H9 (cell line): Measurements from ENCODE around the gene FBXO41. TPM values are rescaled to one million over a fixed set of nuclear protein-coding genes. Genes with fewer than 3 reads are reported as not detected.

Experiments
- DNase-seq: peaks from one replicate; pipeline ENCODE4 v3.0.0-alpha.2; 2017
- H2AFZ ChIP-seq: one replicate; pipeline ENCODE4 v1.6.1; 2013; ENCODE audit warnings: mild to moderate bottlenecking, low read length, control low read depth, moderate library complexity
- H2AK5ac ChIP-seq: 2 replicates; pipeline ENCODE4 v1.6.1; 2013; ENCODE audit warnings: low read length, control low read depth, mixed read lengths; ENCODE audit not compliant: insufficient read length
- H2BK120ac ChIP-seq: one replicate; pipeline ENCODE4 v1.6.1; 2013; ENCODE audit warnings: low read depth, mild to moderate bottlenecking, low read length, control low read depth, inconsistent platforms; ENCODE audit not compliant: poor library complexity, severe bottlenecking
- H2BK12ac ChIP-seq: 2 replicates; pipeline ENCODE4 v1.6.1; 2013; ENCODE audit warnings: low read length, control low read depth, mixed read lengths, low read depth; ENCODE audit not compliant: insufficient read length
- H2BK15ac ChIP-seq: 2 replicates; pipeline ENCODE4 v1.6.1; 2013; ENCODE audit warnings: low read depth, low read length, control low read depth
- H2BK20ac ChIP-seq: one replicate; pipeline ENCODE4 v1.6.1; 2013; ENCODE audit warnings: low read depth, mild to moderate bottlenecking, low read length, control low read depth, inconsistent platforms; ENCODE audit not compliant: poor library complexity, severe bottlenecking
- H2BK5ac ChIP-seq: 2 replicates; pipeline ENCODE4 v1.6.1; 2013; ENCODE audit warnings: low read length, control low read depth, mixed read lengths; ENCODE audit not compliant: insufficient read length
- H3K14ac ChIP-seq: 2 replicates; pipeline ENCODE4 v1.6.1; 2013; ENCODE audit warnings: low read length, control low read depth; ENCODE audit not compliant: insufficient read depth
- H3K18ac ChIP-seq: 2 replicates; pipeline ENCODE4 v1.6.1; 2013; ENCODE audit warnings: low read depth, mild to moderate bottlenecking, mixed read lengths, low read length, control low read depth; ENCODE audit not compliant: insufficient read length
- H3K23ac ChIP-seq: 2 replicates; pipeline ENCODE4 v1.6.1; 2013; ENCODE audit warnings: low read length, control low read depth, mixed read lengths, low read depth; ENCODE audit not compliant: insufficient read length
- H3K23me2 ChIP-seq: 2 replicates; pipeline ENCODE4 v1.6.1; 2013; ENCODE audit warnings: low read depth, mild to moderate bottlenecking, mixed read lengths, low read length, control low read depth; ENCODE audit not compliant: insufficient read length, poor library complexity, severe bottlenecking
- H3K27ac ChIP-seq: 2 replicates; pipeline ENCODE4 v1.5.1; 2013; ENCODE audit warnings: low read length, control low read depth, mixed read lengths, low read depth; ENCODE audit not compliant: insufficient read length
- H3K27me3 ChIP-seq: 2 replicates; pipeline ENCODE4 v1.6.1; 2013; ENCODE audit warnings: low read length, control low read depth, inconsistent platforms; ENCODE audit not compliant: insufficient read depth
- H3K4ac ChIP-seq: 2 replicates; pipeline ENCODE4 v1.6.1; 2013; ENCODE audit warnings: low read depth, mild to moderate bottlenecking, control low read depth, inconsistent platforms, low read length, moderate library complexity
- H3K4me1 ChIP-seq: 2 replicates; pipeline ENCODE4 v1.6.1; 2013; ENCODE audit warnings: low read length, control low read depth, inconsistent platforms; ENCODE audit not compliant: insufficient read depth
- H3K4me2 ChIP-seq: 2 replicates; pipeline ENCODE4 v1.6.1; 2013; ENCODE audit warnings: low read length, control low read depth, mixed read lengths; ENCODE audit not compliant: insufficient read length, insufficient read depth
- H3K56ac ChIP-seq: 2 replicates; pipeline ENCODE4 v1.6.1; 2013; ENCODE audit warnings: low read depth, mild to moderate bottlenecking, mixed read lengths, low read length, control low read depth; ENCODE audit not compliant: insufficient read length
- H3K79me1 ChIP-seq: 2 replicates; pipeline ENCODE4 v1.6.1; 2013; ENCODE audit warnings: low read depth, mild to moderate bottlenecking, moderate library complexity, low read length, control low read depth, inconsistent platforms; ENCODE audit not compliant: insufficient read depth, poor library complexity, severe bottlenecking
- H3K79me2 ChIP-seq: 2 replicates; pipeline ENCODE4 v1.6.1; 2013; ENCODE audit warnings: low read length, control low read depth, inconsistent platforms; ENCODE audit not compliant: insufficient read depth
- H3K9ac ChIP-seq: 2 replicates; pipeline ENCODE4 v1.6.1; 2013; ENCODE audit warnings: low read length, control low read depth, mixed read lengths; ENCODE audit not compliant: insufficient read length; ENCODE audit errors: extremely low read depth
- H3K9me3 ChIP-seq: one replicate; pipeline ENCODE4 v1.6.1; 2013; ENCODE audit warnings: low read depth, low read length, inconsistent platforms; ENCODE audit not compliant: control insufficient read depth
- H3T11ph ChIP-seq: one replicate; pipeline ENCODE4 v1.6.1; 2013; ENCODE audit warnings: mild to moderate bottlenecking, low read length, control low read depth, inconsistent platforms
- H4K20me1 ChIP-seq: one replicate; pipeline ENCODE4 v1.6.1; 2013; ENCODE audit not compliant: control insufficient read depth, insufficient read length, insufficient read depth
- H4K5ac ChIP-seq: 2 replicates; pipeline ENCODE4 v1.6.1; 2013; ENCODE audit warnings: low read depth, mild to moderate bottlenecking, mixed read lengths, low read length, control low read depth; ENCODE audit not compliant: insufficient read length
- H4K8ac ChIP-seq: replicated peaks from 2 replicates; pipeline ENCODE4 v1.6.1; 2013; ENCODE audit warnings: low read length, control low read depth, mixed read lengths, low read depth; ENCODE audit not compliant: insufficient read length
- H4K91ac ChIP-seq: 2 replicates; pipeline ENCODE4 v1.6.1; 2013; ENCODE audit warnings: low read depth, mild to moderate bottlenecking, moderate library complexity, mixed read lengths, low read length, control low read depth; ENCODE audit not compliant: insufficient read length
- H3K27ac Mint-ChIP-seq, 3 experiments: 2 replicates in 2 of 3; 3 replicates in 1 of 3; pipeline ENCODE4 v1.8.0; 2020 to 2021; ENCODE audit warnings: mixed read lengths in 3 of 3, mild to moderate bottlenecking in 1 of 3, moderate library complexity in 1 of 3
- H3K27me3 Mint-ChIP-seq: 2 replicates; pipeline ENCODE4 v1.8.0; 2021; ENCODE audit warnings: low read depth, mild to moderate bottlenecking, moderate library complexity, mixed read lengths
- H3K36me3 Mint-ChIP-seq, 3 experiments: 2 replicates in 2 of 3; 3 replicates in 1 of 3; pipeline ENCODE4 v1.8.0; 2020 to 2021; ENCODE audit warnings: low read depth in 3 of 3, mixed read lengths in 3 of 3; ENCODE audit not compliant: insufficient read depth in 1 of 3
- H3K4me1 Mint-ChIP-seq, 2 experiments: 2 replicates each; pipeline ENCODE4 v1.8.0; 2020; ENCODE audit warnings: mixed read lengths in 2 of 2
- H3K4me3 Mint-ChIP-seq, 2 experiments: 2 replicates in 1 of 2; 3 replicates in 1 of 2; pipeline ENCODE4 v1.8.0; 2020 to 2021; ENCODE audit warnings: mild to moderate bottlenecking in 2 of 2, mixed read lengths in 2 of 2, moderate library complexity in 1 of 2
- H3K9me3 Mint-ChIP-seq, 2 experiments: 2 replicates in 1 of 2; 3 replicates in 1 of 2; pipeline ENCODE4 v1.8.0; 2020; ENCODE audit warnings: mild to moderate bottlenecking in 2 of 2, mixed read lengths in 2 of 2, moderate library complexity in 1 of 2
- CTCF ChIP-seq: fragments of 200-600 bp; sonication (generic); conservative IDR thresholded peaks from 3 replicates; pipeline ENCODE4 v1.8.0; 2021; ENCODE audit warnings: antibody characterized with exemption, mild to moderate bottlenecking
- WGBS: extraction: QIAGEN DNeasy Blood & Tissue Kit; methylation state at CpG from one replicate; pipeline ENCODE4 v1.1.7; 2013; ENCODE audit warnings: missing lambda C conversion rate, low lambda C conversion rate, mixed read lengths; ENCODE audit not compliant: insufficient read length; ENCODE audit errors: extremely low coverage; 5-methylcytosine and 5-hydroxymethylcytosine counted together
- total RNA-seq: library from RNA; stranded (reverse); gene quantifications from 2 replicates; pipeline ENCODE4 v1.2.1, GENCODE V29; 2021

FBXO41 gene
- total RNA-seq, 1 experiment from 2014 or later: 16.2 TPM

- Histone ChIP-seq H3T11ph (no peak overlapping the region), H2BK15ac (no peak overlapping the region), H3K27ac (no peak overlapping the region), H2BK12ac (no peak overlapping the region), H3K23me2 (no peaks in the 10 kb centered on the region), H3K4me1 (no peaks in the 10 kb centered on the region), H3K18ac (no peak overlapping the region), H3K79me1 (no peaks in the 10 kb centered on the region), H3K14ac (no peak overlapping the region), H3K4ac (no peak overlapping the region), H2BK120ac (no peak overlapping the region), H3K4me2 (no peak overlapping the region), H4K5ac (no peak overlapping the region), H2BK5ac (no peak overlapping the region), H3K9ac (no peak overlapping the region), H3K27me3 (no peaks in the 10 kb centered on the region), H3K23ac (no peak overlapping the region), H3K79me2 (no peaks in the 10 kb centered on the region), H4K8ac (no peak overlapping the region), H4K91ac (no peak overlapping the region), H3K9me3 (no peaks in the 10 kb centered on the region), H3K56ac (no peak overlapping the region), H2AFZ (no peak overlapping the region), H2BK20ac (no peak overlapping the region), H4K20me1 (no peaks in the 10 kb centered on the region), H2AK5ac (no peak overlapping the region)
- no peak for DNase-seq
- TF ChIP-seq CTCF: no peak
- Mint-ChIP-seq H3K4me1 (peaks cover 4 to 6% of the 10 kb centered on the region in 2 experiments; a peak in 3 of 4 replicates), H3K9me3 (no peaks in the 10 kb centered on the region), H3K4me3 (no peak overlapping the region), H3K27ac (no peak overlapping the region), H3K36me3 (no peaks in the 10 kb centered on the region), H3K27me3 (peaks cover 47% of the 10 kb centered on the region)
- WGBS: no CpG with 5 or more reads among the region's 5 CpGs
These were observed 39.3 kb upstream of the FBXO41 start for GRCh38 chr2:73323551-73323950.
